ENCODE results near the gene NAGS.

DNA sequence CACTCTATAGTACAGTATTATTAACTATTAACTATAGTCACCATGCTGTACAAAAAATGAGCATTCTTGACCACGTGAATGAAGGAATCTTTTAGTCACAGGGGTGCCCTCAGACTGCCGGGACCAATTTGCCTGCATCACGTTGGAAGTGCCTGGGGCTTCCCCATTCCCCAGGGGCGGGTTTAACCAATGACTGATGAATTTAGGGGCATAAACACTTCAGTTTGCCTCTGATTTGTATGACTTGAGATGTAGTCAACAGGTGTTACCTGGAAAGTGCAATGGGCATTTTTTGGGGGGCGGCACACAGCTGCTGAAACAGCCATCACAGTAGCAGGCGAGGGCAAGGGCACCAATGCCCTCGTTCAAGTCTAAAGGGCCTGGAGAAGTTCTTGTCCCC lies 41.9 kb upstream of the NAGS start:
- TF ChIP-seq CTCF (IDR thresholded peaks at IDR 0.05) (no peak), TAF1 (IDR thresholded peaks at IDR 0.05; ENCODE audit: borderline replicate concordance, low read depth, low read length) (no peak), RAD21 (IDR thresholded peaks at IDR 0.05; ENCODE audit: low read length) (no peak), USF2 (IDR thresholded peaks at IDR 0.05; ENCODE audit: borderline replicate concordance, low read depth, low read length) (no peak), TEAD4 (IDR thresholded peaks at IDR 0.05; ENCODE audit: borderline replicate concordance, insufficient read depth) (no peak), TCF12 (IDR thresholded peaks at IDR 0.05) (no peak), POLR2AphosphoS5 (IDR thresholded peaks at IDR 0.05; ENCODE audit: low read depth, low read length) (no peak)

All from SK-N-SH (cell line).